Keratinocyte (primary cell): ENCODE measurements around the gene TOX3. TPM values are rescaled to one million over a fixed set of nuclear protein-coding genes. Genes with fewer than 3 reads are reported as not detected.

Source experiments
- DNase-seq: peaks from one replicate; pipeline ENCODE4 v3.0.0-alpha.2; 2011; ENCODE audit warnings: low read depth, missing footprints, low spot score
- FAIRE-seq: peaks from 2 replicates; lab custom pipeline; 2011; peaks lifted over from hg19 to GRCh38; lab: Jason Lieb, UNC
- H2AFZ ChIP-seq: 2 replicates; pipeline ENCODE4 v1.6.0; 2012; ENCODE audit warnings: low read length, control low read depth, inconsistent platforms; ENCODE audit not compliant: control insufficient read depth
- H3K27ac ChIP-seq: 2 replicates; pipeline ENCODE4 v1.5.1; 2011; ENCODE audit warnings: low read length; ENCODE audit not compliant: control insufficient read depth, insufficient read depth
- H3K27me3 ChIP-seq: 3 replicates; pipeline ENCODE4 v1.6.0; 2011; ENCODE audit warnings: low read length; ENCODE audit not compliant: control insufficient read depth, insufficient read depth; ENCODE audit errors: extremely low read depth
- H3K36me3 ChIP-seq, 2 experiments: 2 replicates in 1 of 2; 3 replicates in 1 of 2; pipeline ENCODE4 v1.5.1; 2011; ENCODE audit warnings: low read length in 2 of 2, mild to moderate bottlenecking in 1 of 2; ENCODE audit not compliant: control insufficient read depth in 2 of 2, insufficient read depth in 2 of 2; ENCODE audit errors: extremely low read depth in 1 of 2
- H3K4me1 ChIP-seq: 3 replicates; pipeline ENCODE4 v1.5.1; 2011; ENCODE audit warnings: low read length; ENCODE audit not compliant: control insufficient read depth, insufficient read depth; ENCODE audit errors: extremely low read depth
- H3K4me2 ChIP-seq: 3 replicates; pipeline ENCODE4 v1.6.0; 2011; ENCODE audit warnings: low read depth, low read length; ENCODE audit not compliant: control insufficient read depth, insufficient read depth; ENCODE audit errors: extremely low read depth
- H3K4me3 ChIP-seq, 3 experiments: fragments of 200-600 bp in 1 of 3; sonication (generic) in 1 of 3; 2 replicates in 2 of 3; 3 replicates in 1 of 3; pipeline ENCODE4 v1.5.1; 2011 to 2016; ENCODE audit warnings: low read length in 3 of 3, mild to moderate bottlenecking in 3 of 3, control low read depth in 2 of 3, inconsistent platforms in 1 of 3, low read depth in 1 of 3, mixed read lengths in 1 of 3, mixed run types in 1 of 3, moderate library complexity in 1 of 3; ENCODE audit not compliant: control insufficient read depth in 2 of 3, insufficient read depth in 2 of 3; ENCODE audit errors: extremely low read depth in 1 of 3
- H3K79me2 ChIP-seq: 2 replicates; pipeline ENCODE4 v1.6.0; 2012; ENCODE audit warnings: low read length; ENCODE audit not compliant: control insufficient read depth, insufficient read depth
- H3K9ac ChIP-seq: 3 replicates; pipeline ENCODE4 v1.6.0; 2011; ENCODE audit warnings: low read length; ENCODE audit not compliant: control insufficient read depth, insufficient read depth; ENCODE audit errors: extremely low read depth
- H3K9me1 ChIP-seq: 3 replicates; pipeline ENCODE4 v1.6.0; 2011; ENCODE audit warnings: low read length; ENCODE audit not compliant: control insufficient read depth, insufficient read depth; ENCODE audit errors: extremely low read depth
- H3K9me3 ChIP-seq: 2 replicates; pipeline ENCODE4 v1.5.1; 2012; ENCODE audit warnings: low read depth, low read length; ENCODE audit not compliant: control insufficient read depth
- H4K20me1 ChIP-seq: 3 replicates; pipeline ENCODE4 v1.6.0; 2011; ENCODE audit warnings: low read length; ENCODE audit not compliant: control insufficient read depth, insufficient read depth; ENCODE audit errors: extremely low read depth
- CTCF ChIP-seq, 3 experiments: IDR thresholded peaks in 1 of 3; conservative IDR thresholded peaks in 1 of 3; optimal IDR thresholded peaks in 1 of 3; 2 replicates in 2 of 3; 3 replicates in 1 of 3; pipeline versions ENCODE3 to v1.5.1; 2011; ENCODE audit warnings: low read length in 3 of 3, mild to moderate bottlenecking in 3 of 3, moderate library complexity in 2 of 3, control low read depth in 1 of 3, inconsistent platforms in 1 of 3; ENCODE audit not compliant: insufficient read depth in 2 of 3; ENCODE audit errors: extremely low read depth in 1 of 3
- EZH2 ChIP-seq: IDR thresholded peaks from one replicate; pipeline ENCODE4 v1.6.1; 2012; ENCODE audit warnings: inconsistent platforms, mild to moderate bottlenecking, low read length, moderate library complexity
- dilution Hi-C: fragments of 300-500 bp; cut with MboI; formaldehyde crosslinking; loops from one replicate; pipeline ENCODE4 v1.7.0; 2020; ENCODE audit warnings: low sequenced_read_pairs; ENCODE audit not compliant: extremely low pct_ligation_motif_present
- polyA plus RNA-seq, 5 experiments: library from polyadenylated mRNA; depleted of rRNA in 3 of 5; stranded (reverse) in 3 of 5; stranded (forward) in 1 of 5; unstranded in 1 of 5; fragments of >200 nt; gene quantifications; 1 replicate in 1 of 5; 2 replicates in 3 of 5; 3 replicates in 1 of 5; pipeline versions ENCODE4 v1.2.1 to v1.2.3, GENCODE V29; 2011 to 2012; ENCODE audit warnings: missing spikeins in 2 of 5, low read depth in 1 of 5, low replicate concordance in 1 of 5

TOX3 gene
- polyA plus RNA-seq, 1 donor (not counting 4 experiments of a cell fraction or from before 2014, with no cell fraction given), result not detected

- Histone ChIP-seq H3K9me3 (no peaks in the 10 kb centered on the region), H3K4me2 (no peak overlapping the region), H3K27me3 (no peaks in the 10 kb centered on the region), H3K4me1 (no peaks in the 10 kb centered on the region), H3K36me3 (no peaks in the 10 kb centered on the region), H4K20me1 (no peaks in the 10 kb centered on the region), H3K27ac (no peak overlapping the region), H3K9me1 (no peaks in the 10 kb centered on the region), H3K9ac (no peak overlapping the region), H2AFZ (no peak overlapping the region), H3K4me3 (no peak overlapping the region), H3K79me2 (no peaks in the 10 kb centered on the region)
- DNase-seq, result no peak
- no peak for FAIRE-seq
- TF ChIP-seq EZH2 (no peak), CTCF (optimal IDR thresholded peaks at IDR 0.05 in 1 of 3, IDR thresholded peaks at IDR 0.05 in 1 of 3, conservative IDR thresholded peaks at IDR 0.05 in 1 of 3; ENCODE audit: extremely low read depth in 1 of 3, insufficient read depth in 2 of 3, low read length in 3 of 3) (no peak)
- dilution Hi-C loops, result no loop called here
Observed at GRCh38 chr16:52433643-52434042, 113.3 kb downstream of the TOX3 start.

- Histone ChIP-seq H3K4me2 (no peak overlapping the region), H3K9ac (no peak overlapping the region), H2AFZ (no peak overlapping the region), H3K4me3 (no peak overlapping the region), H3K27ac (no peak overlapping the region), H3K36me3 (no peaks in the 10 kb centered on the region), H3K4me1 (no peaks in the 10 kb centered on the region), H3K27me3 (no peaks in the 10 kb centered on the region), H4K20me1 (no peaks in the 10 kb centered on the region), H3K9me3 (no peaks in the 10 kb centered on the region), H3K79me2 (no peaks in the 10 kb centered on the region), H3K9me1 (no peaks in the 10 kb centered on the region)
- TF ChIP-seq EZH2, result no peak
- no peak for TF ChIP-seq CTCF (optimal IDR thresholded peaks at IDR 0.05 in 1 of 3, IDR thresholded peaks at IDR 0.05 in 1 of 3, conservative IDR thresholded peaks at IDR 0.05 in 1 of 3; ENCODE audit: extremely low read depth in 1 of 3, insufficient read depth in 2 of 3, low read length in 3 of 3)
- FAIRE-seq (no peak), DNase-seq (no peak)
- dilution Hi-C loops, result no loop called here
Observed at GRCh38 chr16:52424591-52424990, 122.4 kb downstream of the TOX3 start.
